ENCODE results near the gene TTC28. TPM values are rescaled to one million over a fixed set of nuclear protein-coding genes. Genes with fewer than 3 reads are reported as not detected.

Gene TTC28
- total and polyA plus RNA-seq, 2 donors (not counting 3 experiments of a cell fraction or from before 2014, with no cell fraction given): 16.5 to 51.1 TPM

- dilution Hi-C loops (cut with MboI; ENCODE audit: extremely low pct_ligation_motif_present, low sequenced_read_pairs) (no loop called here), intact Hi-C loops (cut with micrococcal nuclease) (no loop called here)
- H3K27ac ChIP-seq (ENCODE audit: insufficient read depth, low read depth, low read length): no peak overlapping the region
- no peaks in the 10 kb centered on the region for H3K27me3 ChIP-seq (ENCODE audit: control insufficient read depth in 2 of 2, insufficient read depth in 2 of 2, low read length in 2 of 2)
- no peaks in the 10 kb centered on the region for H3K36me3 ChIP-seq (ENCODE audit: control insufficient read depth in 2 of 2, extremely low read depth in 1 of 2, insufficient read depth in 2 of 2, low read length in 2 of 2)
- TF ChIP-seq GATA2 (IDR thresholded peaks at IDR 0.05; ENCODE audit: insufficient read depth, insufficient read length, low read depth, low read length) (no peak), POLR2A (IDR thresholded peaks at IDR 0.05; ENCODE audit: low read depth, low read length) (no peak), EZH2 (IDR thresholded peaks at IDR 0.05; ENCODE audit: borderline replicate concordance, low read depth, low read length, severe bottlenecking) (no peak), MYC (IDR thresholded peaks at IDR 0.05; ENCODE audit: low read depth, low read length) (no peak), JUN (IDR thresholded peaks at IDR 0.05; ENCODE audit: borderline replicate concordance, insufficient read depth, insufficient read length, low read depth) (no peak), CTCF (IDR thresholded peaks at IDR 0.05; ENCODE audit: extremely low read depth in 1 of 2, insufficient read depth in 1 of 2, low read depth in 1 of 2, low read length in 2 of 2) (no peak), MAX (IDR thresholded peaks at IDR 0.05; ENCODE audit: insufficient read depth, insufficient read length) (no peak), FOS (IDR thresholded peaks at IDR 0.05; ENCODE audit: borderline replicate concordance, insufficient read depth, low read length) (no peak), POLR2AphosphoS5 (IDR thresholded peaks at IDR 0.05; ENCODE audit: insufficient read depth, low read depth, low read length) (no peak)
- no peak overlapping the region for H3K9ac ChIP-seq (replicated peaks; ENCODE audit: extremely low read depth, insufficient read depth, low read length)
- H3K4me1 ChIP-seq (ENCODE audit: control insufficient read depth, extremely low read depth, insufficient read depth, low read length): no peaks in the 10 kb centered on the region
- no peaks in the 10 kb centered on the region for H3K9me3 ChIP-seq (replicated peaks; ENCODE audit: control insufficient read depth, insufficient read depth, low read length)
- H3K79me2 ChIP-seq (ENCODE audit: control insufficient read depth, insufficient read depth, low read length): no peaks in the 10 kb centered on the region
- no TSS peak for BruUV-seq (replicated peaks)
- no peak overlapping the region for H3K4me2 ChIP-seq (ENCODE audit: insufficient read depth, low read length)
- no peak overlapping the region for H3K4me3 ChIP-seq (replicated peaks in 1 of 3; ENCODE audit: insufficient read depth in 1 of 3, low read depth in 1 of 3, low read length in 3 of 3)
- H2AFZ ChIP-seq (ENCODE audit: low read depth, low read length): no peak overlapping the region
- no peaks in the 10 kb centered on the region for H3K9me1 ChIP-seq (replicated peaks; ENCODE audit: control insufficient read depth, extremely low read depth, insufficient read depth, low read length)
- POLR2A ChIA-PET: interaction anchor here (0.7 kb wide), 1 partner anchor 329 kb away, joined by 4 read pairs; no protein-coding TSS in a partner anchor
- CTCF ChIA-PET: interaction anchor here (1.3 to 1.4 kb wide), 2 partner anchors 13 to 32 kb away, joined by 3 to 5 read pairs; no protein-coding TSS in a partner anchor
- FAIRE-seq (no peak), DNase-seq (ENCODE audit: low read depth, low spot score) (no peak)
- H4K20me1 ChIP-seq (replicated peaks; ENCODE audit: control insufficient read depth, extremely low read depth, insufficient read depth, low read length): no peaks in the 10 kb centered on the region
Observed at GRCh38 chr22:28488825-28489224, 190.8 kb downstream of the TTC28 start.

Measured in endothelial cell of umbilical vein (primary cell).